HG03060 (cell line): ENCODE measurements around the gene LNPK.
"Not testable (repeated sequence)": the region's sequence is repeated elsewhere in the genome, so short reads cannot be mapped to it uniquely, and the experiment has no call there.

Source experiments
- ATAC-seq: cut with Tn5 transposase; IDR thresholded peaks from one replicate; pipeline ENCODE4 v1.9.1; 2021; ENCODE audit warnings: low read depth, moderate number of reproducible peaks; ENCODE audit not compliant: unreplicated experiment

Gene LNPK

DNA sequence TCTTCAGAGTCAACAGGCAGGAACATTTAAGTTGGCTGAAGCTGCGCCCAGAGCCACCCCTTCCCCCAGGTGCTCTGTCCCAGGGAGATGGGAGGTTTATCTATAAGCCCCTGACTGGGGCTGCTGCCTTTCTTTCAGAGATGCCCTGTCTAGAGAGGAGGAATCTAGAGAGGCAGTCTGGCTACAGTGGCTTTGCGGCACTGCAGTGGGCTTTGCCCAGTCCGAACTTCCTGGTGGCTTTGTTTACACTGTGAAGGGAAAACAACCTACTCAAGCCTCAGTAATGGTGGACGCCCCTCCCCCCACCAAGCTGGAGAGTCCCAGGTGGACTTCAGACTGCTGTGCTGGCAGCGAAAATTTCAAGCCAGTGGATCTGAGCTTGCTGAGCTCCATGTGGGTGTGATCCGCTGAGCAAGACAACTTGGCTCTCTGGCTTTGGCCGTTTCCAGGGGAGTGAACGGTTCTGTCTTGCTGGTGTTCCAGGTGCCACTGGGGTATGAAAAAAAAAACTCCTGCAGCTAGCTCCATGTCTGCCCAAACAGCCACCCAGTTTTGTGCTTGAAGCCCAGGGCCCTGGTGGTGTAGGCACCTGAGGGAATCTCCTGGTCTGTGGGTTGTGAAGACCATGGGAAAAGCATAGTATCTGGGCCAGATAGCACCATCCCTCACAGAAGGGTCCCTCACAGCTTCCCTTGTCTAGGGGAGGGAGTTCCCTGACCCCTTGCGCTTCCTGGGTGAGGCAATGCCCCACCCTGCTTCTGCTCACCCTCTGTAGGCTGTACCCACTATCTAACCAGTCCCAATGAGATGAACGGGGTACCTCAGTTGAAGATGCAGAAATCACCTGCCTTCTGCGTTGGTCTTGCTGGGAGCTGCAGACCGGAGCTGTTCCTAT, 88.0 kb downstream of the LNPK start:
- ATAC-seq, result not testable (repeated sequence)

- ATAC-seq, result not testable (repeated sequence)
Observed at GRCh38 chr2:175913267-175913666, 88.8 kb downstream of the LNPK start.

- no peak for ATAC-seq
Observed at GRCh38 chr2:175904035-175904434, 98.0 kb downstream of the LNPK start.

GRCh38 chr2:175903384-175903936, 98.6 kb downstream of the LNPK start:
- no peak for ATAC-seq

DNA sequence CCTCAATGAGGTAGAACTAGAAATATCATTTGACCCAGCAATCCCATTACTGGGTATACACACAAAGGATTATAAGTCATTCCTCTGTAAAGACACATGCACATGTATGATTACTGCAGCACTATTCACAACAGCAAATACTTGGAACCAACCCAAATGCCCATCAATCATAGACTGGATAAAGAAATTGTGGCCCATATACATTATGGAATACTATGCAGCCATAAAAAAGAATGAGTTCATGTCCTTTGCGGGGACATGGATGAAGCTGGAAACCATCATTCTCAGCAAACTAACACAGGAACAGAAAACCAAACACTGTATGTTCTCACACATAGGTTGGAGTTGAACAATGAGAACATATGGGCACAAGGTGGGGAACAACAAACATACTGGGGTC, 106.1 kb downstream of the LNPK start:
- not testable (repeated sequence) for ATAC-seq

GRCh38 chr2:175892046-175892445, 110.0 kb downstream of the LNPK start:
- no peak for ATAC-seq

DNA sequence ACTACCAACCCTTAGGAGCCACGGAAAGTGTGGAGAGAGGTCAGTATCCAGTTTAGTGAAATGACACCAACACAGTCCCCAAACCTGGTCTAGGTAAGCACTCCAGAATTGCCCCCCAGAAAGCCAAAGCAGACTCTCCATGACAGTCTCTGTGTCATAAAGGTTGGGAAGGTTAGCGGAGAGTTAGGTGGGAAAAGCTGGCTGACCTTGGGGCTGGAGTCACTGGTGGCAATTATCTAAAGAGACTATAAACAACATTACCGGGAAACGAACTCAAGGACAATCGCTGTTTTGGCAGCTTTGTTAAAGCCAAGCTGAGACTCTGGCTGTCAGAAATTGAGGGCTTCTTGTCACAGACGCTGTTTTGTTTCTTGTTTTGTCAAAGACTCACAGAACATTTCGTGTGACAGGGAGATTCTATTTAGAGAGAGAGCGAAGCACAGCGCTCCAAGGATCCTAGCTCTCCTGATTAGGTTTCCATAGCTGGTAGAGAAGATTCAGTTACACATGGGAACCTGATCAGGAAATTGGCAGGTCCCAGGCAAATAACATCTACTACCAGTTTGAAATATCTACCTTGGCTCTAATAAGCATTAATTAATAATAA, 111.3 kb downstream of the LNPK start:
- no peak for ATAC-seq

- ATAC-seq, result no peak
Observed at GRCh38 chr2:175889701-175890302, 112.3 kb downstream of the LNPK start.

GRCh38 chr2:175887776-175888175, 114.3 kb downstream of the LNPK start:
- no peak for ATAC-seq

- ATAC-seq, result no peak
Observed at GRCh38 chr2:175884697-175885393, 117.2 kb downstream of the LNPK start.

GRCh38 chr2:175883586-175884194, 118.4 kb downstream of the LNPK start:
- ATAC-seq, result no peak

DNA sequence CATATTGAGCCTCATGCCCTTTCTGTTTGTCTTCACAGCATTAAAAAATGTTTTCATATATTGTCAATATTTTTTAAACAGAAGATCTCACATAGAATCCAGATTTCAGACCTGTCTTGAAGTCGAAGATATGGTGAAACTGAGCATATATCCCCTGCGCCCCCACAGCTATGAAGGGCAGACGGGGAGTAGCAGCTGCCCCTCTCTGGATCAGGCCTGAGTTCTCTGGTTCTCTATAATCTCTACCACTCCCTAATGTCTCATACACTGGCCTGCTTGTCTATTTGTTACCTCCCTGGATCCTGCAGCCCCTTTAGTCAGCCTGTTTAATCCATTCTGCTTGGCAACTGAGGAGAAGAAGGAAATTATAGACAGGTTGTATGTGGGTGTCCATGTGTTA, 122.4 kb downstream of the LNPK start:
- no peak for ATAC-seq

DNA sequence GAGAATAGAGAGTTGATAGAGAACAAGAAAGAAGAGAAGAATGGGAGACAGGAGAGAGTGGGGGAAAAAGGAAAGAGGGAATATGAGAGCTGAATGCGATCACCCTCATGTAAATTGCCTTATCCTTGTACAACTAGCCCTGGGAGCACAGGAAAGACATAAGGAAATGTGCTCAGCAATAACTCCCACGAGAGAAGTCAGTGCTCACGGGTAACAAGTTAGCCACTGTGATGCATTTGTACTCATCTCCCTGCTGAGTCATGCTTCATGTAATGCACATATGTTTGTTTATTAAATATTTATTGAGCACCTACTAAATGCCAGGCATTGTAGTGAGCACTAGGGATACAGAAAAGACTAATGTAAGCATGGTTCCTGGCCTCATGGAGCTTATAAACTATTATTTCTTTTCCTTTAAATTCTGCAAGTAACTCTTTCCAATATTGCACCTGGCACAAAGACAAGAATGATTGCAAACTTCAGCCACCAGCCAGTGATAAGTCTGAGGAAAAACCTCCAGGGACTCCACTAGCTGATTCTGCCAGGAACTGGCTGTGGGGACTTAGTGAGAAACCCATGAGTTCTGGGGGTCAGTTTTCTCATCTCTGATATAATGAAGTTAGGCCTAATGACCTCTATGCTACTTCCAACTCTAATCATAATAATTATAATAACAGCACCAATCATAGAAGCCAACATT, 124.1 kb downstream of the LNPK start:
- ATAC-seq, result no peak

DNA sequence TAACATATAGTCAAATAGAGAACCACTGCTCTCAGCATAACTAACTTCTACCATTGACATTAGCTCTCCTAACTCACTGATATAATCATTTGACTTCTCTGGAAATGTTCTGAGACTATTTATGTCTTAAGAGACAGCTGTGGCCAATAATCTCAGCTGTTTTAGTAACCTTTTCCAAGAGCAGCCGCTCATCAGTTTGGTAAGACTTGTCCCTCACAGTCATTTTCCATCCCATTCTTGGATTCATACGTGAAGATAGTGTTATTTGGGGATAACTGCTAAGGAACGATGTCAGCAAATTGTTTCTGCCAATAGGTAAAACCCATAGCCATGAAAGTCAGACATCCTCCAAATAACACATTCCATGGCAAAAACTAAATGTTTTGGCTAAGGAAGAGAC, 127.8 kb downstream of the LNPK start:
- no peak for ATAC-seq
